NCI-H2171 (cell line): ENCODE results near the gene VDAC2.

Experiments
- DNase-seq: peaks from one replicate; lab custom pipeline; 2025; lab: John Stamatoyannopoulos, UW

The VDAC2 gene

DNA sequence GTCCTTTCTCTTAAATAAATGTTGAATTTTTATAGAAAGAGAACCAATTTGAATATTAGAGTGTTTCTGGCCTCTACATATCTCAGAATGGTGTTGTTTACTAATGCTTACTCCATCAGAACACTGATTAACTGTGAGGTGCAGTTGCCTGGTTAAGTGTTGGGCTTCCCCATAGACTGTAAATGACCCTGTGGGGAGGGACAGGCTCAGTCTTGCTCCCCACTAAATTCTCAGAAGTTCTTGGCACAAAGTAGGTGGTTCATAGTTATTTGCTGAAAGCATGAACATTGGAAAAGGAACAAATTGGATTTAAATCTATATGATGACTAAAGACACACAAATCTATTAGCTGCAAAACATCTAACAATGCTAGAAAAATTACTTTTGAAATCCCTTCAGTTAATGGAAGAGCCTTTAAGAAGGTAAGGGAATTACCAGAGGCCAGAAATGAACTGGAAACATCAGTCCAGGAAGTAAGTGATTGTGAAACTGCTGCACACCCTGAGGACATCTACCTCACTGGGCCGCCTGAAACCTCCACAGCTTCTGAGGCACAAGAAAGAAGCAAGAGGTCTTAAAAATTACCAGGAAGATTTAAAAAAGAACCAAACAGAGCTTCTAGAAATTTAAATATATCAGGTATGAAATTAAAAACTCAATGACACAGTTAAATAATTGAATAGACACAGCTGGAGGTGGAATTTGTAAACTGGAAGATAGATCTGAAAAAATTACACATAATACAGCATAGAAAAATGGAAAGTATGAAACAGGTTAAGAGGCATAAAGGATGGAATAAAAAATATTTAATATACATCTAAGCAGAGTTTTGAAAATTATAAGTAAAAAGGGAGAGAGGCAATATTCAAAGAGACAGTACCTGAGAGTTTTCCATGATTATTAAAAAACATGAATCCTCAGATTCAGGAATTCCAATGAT is 43.0 kb downstream of the VDAC2 start:
- no peak for DNase-seq

DNA sequence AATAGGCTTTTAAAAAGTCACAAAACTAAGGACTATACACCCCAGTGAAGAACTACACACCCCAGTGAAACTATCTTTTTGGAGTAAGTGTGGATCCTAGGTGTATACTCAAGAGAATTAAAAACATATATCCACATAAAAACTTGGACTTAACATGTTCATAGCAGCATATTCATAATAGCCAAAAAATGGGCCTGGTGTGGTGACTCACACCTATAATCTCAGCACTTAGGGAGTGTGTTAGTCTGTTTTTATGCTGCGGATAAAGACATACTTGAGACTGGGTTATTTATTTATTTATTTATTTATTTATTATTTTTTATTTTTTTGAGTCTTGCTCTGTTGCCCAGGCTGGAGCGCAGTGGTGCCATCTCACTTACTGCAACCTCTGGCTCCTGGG is 44.1 kb downstream of the VDAC2 start:
- no peak for DNase-seq

DNA sequence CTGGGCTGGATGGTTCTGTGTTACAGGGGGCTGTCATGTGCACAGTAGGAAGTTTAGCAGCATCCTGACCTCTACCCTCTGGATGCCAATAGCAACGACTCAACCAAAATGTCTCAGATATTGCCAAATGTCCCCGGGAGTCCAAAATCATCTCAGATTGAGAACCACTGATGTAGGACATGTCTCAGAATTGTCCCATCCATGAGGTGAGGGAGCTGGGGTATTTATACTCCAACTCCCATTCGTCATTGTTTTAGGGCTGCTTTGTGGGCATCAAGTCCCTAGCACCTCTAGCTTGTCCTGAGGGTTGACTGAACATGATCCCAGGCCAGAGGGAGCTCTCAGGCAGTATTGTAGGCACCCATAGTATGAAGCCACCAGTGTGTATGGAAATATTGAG is 50.4 kb downstream of the VDAC2 start:
- no peak for DNase-seq

DNA sequence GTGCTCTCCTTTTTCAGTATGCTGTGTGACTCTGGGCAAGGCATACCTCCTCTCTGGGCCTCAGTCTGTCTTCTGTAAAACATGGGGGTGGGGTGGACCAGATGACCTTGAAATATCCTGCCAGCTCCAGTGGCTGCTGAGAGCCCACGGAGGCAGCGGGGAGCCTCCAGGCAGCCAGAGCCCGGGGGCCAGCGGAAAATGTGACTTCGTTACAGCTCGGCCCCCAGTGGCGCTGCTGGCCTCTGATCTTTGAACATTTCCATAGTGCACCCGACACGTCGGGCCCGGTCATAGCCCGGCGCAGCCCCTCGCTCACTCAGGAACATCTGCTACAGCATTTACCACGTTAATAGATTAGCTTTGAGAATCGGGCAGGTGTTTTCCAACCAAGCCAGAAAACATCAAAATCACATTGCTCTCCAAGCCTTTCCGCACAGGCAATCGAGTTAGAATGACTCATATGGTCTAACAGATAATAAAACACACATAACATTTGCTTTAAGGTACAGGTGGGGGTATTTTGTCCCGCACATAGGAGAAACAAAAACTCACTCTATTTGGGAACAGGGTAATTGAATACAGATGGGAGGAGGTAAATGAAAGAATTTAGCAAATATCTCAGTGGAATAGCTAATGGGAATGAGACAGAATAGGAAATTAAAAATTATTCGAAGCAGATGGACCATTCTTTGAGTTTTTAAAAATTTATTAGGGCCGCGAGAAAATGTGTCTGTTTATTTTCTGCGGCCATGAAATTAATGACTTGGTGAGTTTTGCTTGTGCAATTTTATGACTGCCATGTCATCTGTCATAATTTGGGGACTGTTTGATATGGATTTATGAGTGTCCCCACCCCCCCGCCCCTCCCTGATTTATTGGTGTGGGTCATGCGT is 51.5 kb downstream of the VDAC2 start:
- DNase-seq = no peak

DNA sequence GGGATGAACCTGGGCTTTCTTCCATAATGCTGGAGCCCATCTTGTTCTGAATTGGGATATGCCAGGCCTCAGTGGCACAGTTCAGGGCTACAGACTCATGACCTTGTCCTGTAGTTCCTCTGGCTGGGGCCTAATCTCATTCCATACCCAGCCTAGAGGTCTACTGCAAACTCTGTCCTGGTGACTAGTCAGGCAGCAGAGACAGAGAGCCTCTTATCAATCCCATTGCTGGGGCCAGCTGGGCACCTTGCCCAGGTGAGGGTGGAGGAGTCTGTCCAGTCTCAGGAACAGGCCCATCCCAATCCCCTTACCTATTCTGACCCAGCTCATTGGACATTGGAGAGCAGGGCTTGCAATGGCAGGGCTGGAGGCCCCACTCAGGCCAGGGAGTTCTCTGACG is 53.2 kb downstream of the VDAC2 start:
- no peak for DNase-seq

DNA sequence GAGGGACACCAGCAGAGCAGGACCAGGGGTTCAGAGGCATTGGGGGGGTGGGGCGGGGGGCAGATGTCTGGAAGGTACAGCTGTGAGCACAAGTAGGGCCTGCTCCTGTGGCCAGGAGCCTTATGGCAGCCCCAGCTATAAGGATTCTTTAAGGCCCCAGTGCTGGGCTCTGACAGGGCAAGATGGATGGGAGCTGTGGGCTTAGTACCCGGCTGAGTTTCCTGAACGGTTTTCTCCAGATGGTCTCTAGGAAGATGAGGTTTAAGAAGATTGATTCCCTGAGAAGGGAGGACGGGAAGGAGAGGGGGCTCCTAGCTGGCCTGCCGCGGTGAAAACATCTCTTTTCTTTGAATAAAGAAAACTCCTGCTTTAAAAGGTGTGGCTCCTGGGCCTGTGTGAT is 55.3 kb downstream of the VDAC2 start:
- no peak for DNase-seq

DNA sequence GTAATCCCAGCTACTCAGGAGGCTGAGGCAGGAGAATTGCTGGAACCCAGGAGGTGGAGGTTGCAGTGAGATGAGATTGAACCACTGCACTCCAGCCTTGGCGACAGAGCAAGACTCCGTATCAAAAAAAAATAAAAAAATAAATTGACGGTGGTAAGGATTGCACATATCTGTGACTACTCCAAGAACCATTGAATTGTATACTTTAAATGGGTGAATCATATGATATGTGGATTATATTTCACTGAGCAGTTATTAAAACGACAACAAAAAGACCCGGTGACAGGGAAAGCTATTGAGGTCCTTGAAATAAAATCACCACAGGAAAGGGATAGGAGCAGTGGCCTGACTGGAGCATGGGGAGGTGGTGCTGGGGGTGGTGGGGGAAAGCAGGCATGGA is 56.3 kb downstream of the VDAC2 start:
- no peak for DNase-seq

DNA sequence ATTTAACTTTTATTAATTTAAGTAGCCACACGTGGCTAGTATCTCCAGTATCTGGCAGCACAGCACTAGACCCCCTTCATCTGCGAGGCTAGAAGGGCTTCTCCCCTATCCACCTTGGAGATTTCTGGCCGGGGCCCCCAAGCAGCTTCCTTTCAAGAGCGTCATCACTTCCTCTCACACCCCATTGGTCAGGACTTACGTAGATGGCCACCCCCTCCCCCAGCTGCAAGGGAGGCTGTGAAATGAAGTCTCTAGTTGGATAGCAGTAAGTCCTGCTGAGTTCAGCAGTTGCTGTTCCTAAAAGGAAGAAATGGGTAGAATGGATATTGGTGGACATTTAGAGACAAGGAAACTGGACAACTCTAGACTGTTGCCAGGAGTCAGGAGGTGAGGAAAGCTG is 59.0 kb downstream of the VDAC2 start:
- DNase-seq = no peak

DNA sequence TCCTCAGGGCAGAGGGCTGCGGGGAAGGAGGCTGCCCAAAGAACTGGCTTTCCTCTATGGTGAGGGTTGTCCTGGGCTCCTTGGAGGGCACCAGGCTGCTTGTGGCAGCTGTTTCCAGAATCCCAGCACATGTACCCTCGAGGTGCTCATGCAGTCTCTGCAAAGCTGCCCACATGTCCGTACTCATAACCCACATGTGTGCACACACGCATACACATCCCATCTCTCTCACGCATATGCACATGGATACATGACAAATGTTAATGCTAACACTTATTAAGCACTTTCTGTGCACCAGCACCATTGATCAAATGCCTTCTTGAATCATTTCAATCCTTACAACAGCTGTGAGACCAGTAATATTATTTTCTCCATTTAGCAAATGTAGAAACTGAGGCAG is 61.5 kb downstream of the VDAC2 start:
- no peak for DNase-seq

DNA sequence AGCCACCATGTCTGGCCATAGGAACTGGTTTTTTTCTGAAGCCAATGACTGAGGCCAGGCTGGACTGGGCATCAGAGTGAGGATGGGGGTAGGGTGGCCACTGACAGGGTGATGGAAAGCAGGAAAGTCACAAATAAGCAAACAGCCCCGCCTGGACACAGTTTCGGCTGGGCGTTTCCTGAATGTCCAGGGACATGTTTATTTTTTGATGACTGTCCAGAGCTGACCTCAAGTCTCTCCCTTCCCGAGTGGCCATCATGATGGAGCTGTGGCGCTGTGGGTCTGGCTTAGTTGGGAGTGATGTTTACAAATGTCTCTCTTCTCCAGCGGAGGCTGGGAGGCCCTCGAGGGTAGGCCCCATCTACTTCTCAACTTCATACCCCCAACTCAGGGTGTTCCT is 62.3 kb downstream of the VDAC2 start:
- DNase-seq = no peak

DNA sequence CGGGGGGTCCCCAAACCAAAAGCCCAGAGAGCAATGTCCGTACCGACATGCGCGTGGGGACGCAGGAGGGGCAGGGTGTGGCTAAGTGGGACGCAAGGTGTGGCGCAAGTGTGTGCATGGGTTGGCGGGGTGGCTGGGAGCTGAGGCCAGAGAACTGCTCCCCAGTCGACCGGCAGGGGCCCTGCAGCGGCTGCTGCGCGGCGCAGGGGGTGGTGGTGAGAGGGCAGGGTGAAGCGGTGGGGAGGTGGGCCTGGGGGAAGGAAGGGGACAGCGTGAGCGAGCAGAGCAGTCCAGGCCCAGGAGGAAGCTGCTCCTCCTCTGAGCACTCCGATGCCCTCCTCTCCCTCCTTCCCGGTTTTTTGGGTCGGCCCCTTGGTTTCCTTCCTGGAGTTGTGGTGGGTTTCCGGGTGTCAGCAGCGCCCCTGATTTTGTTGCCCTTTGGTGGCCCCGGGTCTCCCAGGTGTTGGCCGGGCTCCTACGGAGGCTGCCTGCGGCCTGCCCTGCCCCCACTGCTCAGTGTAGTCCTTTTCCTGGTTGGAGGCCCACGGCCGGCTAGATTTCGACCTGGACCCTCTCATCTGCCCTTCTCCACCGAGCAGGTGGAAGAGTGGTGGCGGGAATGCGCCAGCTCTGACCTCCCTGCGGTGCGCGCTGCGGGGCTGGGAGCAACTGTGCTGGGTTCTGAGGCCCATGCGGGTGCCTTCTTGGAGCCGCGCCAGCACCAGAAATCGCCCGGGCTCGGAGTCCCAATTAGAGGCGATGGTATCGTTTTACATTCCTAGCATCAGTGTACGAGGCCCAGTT is 65.7 kb downstream of the VDAC2 start:
- peak; percentile 1 for DNase-seq

DNA sequence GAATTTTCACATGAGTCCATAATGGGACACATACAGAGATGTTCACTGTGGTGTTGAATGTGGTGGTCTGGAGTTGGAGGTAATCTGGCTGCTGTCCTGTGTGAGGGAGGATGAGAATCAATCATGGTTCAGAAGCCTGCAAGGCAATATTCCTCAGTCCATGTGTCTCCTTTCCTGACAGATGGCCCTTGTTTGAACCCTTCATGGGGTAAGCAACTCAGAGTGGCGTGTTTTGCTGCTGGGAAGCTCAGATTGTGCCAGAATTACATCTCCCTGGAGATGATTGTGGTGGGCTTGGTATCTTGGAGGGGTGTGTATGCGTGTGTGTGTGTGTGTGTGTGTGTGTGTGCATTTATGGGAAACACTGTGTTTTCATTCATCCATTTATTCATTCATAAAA is 69.6 kb downstream of the VDAC2 start:
- DNase-seq = no peak
